Thoracic aorta (tissue), 2 donors: ENCODE results near the gene IL4R. TPM values are rescaled to one million over a fixed set of nuclear protein-coding genes. Genes with fewer than 3 reads are reported as not detected.

Source experiments
- ATAC-seq: fragments of 150-250 bp; one replicate; pipeline ENCODE4 v1.8.0; 2017; ENCODE audit warnings: low read depth; ENCODE audit not compliant: insufficient number of reproducible peaks, low FRiP score
- DNase-seq: peaks from one replicate; pipeline ENCODE4 v3.0.0-alpha.2; 2020; ENCODE audit warnings: low spot score
- H3K27ac ChIP-seq, 2 donors: fragments of 200-600 bp; sonication (generic); 1 replicate in 1 of 2; 2 replicates in 1 of 2; pipeline ENCODE4 v1.5.1; 2016; ENCODE audit warnings: mild to moderate bottlenecking in 2 of 2, moderate library complexity in 2 of 2
- H3K27me3 ChIP-seq: fragments of 200-600 bp; sonication (generic); replicated peaks from 2 replicates; pipeline ENCODE4 v1.6.0; 2016; ENCODE audit warnings: mild to moderate bottlenecking; ENCODE audit not compliant: insufficient read depth
- H3K36me3 ChIP-seq: fragments of 200-600 bp; sonication (generic); one replicate; pipeline ENCODE4 v1.5.1; 2016
- H3K4me1 ChIP-seq, 2 donors: fragments of 200-600 bp; sonication (generic); 1 replicate in 1 of 2; 2 replicates in 1 of 2; pipeline versions ENCODE4 v1.5.1 to v1.6.0; 2016; ENCODE audit warnings: low read depth in 2 of 2, mild to moderate bottlenecking in 1 of 2; ENCODE audit not compliant: control insufficient read depth in 1 of 2
- H3K4me3 ChIP-seq: fragments of 200-600 bp; sonication (generic); 2 replicates; pipeline ENCODE4 v1.5.1; 2016; ENCODE audit warnings: mild to moderate bottlenecking
- H3K9me3 ChIP-seq: fragments of 200-600 bp; sonication (generic); 2 replicates; pipeline ENCODE4 v1.5.1; 2016
- total RNA-seq, 2 donors: library from RNA; depleted of rRNA; stranded (reverse); fragments of >200 nt; gene quantifications; one replicate each; pipeline versions ENCODE4 v1.1.0 to v1.2.3, GENCODE V29; 2016
- TF ChIP-seq, protein P1 (sequence below): fragments of 200-600 bp; sonication (generic); IDR thresholded peaks from one replicate; pipeline ENCODE4 v1.5.1; 2019; ENCODE audit warnings: antibody characterized with exemption

IL4R gene
- total RNA-seq, 2 donors from 2014 or later: 46.2 to 148 TPM

DNA sequence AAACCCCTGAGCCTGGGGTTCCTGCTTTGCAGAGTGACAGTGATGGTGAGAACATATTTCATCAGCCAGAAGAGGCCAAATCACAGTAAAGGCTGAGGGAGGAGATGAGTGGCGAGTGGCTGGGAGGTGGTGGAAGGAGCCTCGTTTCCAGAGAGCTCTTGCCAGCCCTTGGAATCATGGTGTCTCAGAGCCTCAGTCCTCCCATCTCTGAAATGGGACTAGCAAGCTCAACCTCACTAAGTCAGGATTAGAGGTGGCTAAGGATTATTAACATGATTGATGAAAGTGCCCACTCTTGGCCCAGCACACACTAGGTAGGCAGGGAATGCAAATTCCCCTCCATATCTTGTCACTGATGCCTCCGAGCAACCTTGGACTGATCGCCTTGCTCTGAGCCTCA, 43.0 kb downstream of the IL4R start:
- H3K27me3 ChIP-seq: no peaks in the 10 kb centered on the region
- no peaks in the 10 kb centered on the region for H3K4me1 ChIP-seq
- ATAC-seq: no peak
- no peak overlapping the region for H3K27ac ChIP-seq
- H3K36me3 ChIP-seq: peaks cover 55% of the 10 kb centered on the region
- H3K9me3 ChIP-seq: no peaks in the 10 kb centered on the region
- no peak overlapping the region for H3K4me3 ChIP-seq
- TF ChIP-seq, protein P1, sequence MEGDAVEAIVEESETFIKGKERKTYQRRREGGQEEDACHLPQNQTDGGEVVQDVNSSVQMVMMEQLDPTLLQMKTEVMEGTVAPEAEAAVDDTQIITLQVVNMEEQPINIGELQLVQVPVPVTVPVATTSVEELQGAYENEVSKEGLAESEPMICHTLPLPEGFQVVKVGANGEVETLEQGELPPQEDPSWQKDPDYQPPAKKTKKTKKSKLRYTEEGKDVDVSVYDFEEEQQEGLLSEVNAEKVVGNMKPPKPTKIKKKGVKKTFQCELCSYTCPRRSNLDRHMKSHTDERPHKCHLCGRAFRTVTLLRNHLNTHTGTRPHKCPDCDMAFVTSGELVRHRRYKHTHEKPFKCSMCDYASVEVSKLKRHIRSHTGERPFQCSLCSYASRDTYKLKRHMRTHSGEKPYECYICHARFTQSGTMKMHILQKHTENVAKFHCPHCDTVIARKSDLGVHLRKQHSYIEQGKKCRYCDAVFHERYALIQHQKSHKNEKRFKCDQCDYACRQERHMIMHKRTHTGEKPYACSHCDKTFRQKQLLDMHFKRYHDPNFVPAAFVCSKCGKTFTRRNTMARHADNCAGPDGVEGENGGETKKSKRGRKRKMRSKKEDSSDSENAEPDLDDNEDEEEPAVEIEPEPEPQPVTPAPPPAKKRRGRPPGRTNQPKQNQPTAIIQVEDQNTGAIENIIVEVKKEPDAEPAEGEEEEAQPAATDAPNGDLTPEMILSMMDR: no peak
- DNase-seq: no peak

DNA sequence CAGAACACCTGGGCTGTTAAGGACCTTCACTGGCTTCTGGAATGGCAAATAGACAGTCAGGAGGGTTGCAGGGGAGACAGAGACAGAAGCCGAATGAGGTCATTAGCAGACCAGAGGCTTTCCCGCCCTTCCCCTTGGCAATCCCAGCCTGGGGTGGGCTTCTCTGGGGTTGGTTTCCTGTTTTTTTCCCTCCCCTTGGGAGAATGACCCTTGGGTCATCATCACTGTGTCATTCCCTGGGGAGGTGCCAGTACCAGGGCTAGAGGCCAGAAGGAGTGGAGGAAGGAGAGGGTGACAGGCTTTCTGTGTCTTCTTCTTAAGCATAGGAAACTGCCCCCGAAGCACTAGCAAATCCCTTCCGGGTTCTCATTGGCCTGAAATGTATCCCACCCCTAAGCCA, 45.3 kb downstream of the IL4R start:
- ATAC-seq (no peak), DNase-seq (no peak)
- TF ChIP-seq, protein P1: no peak
- H3K27me3 ChIP-seq: no peaks in the 10 kb centered on the region
- no peaks in the 10 kb centered on the region for H3K4me1 ChIP-seq
- no peak overlapping the region for H3K27ac ChIP-seq
- H3K36me3 ChIP-seq: peaks cover 57% of the 10 kb centered on the region
- no peaks in the 10 kb centered on the region for H3K9me3 ChIP-seq
- H3K4me3 ChIP-seq: no peak overlapping the region

DNA sequence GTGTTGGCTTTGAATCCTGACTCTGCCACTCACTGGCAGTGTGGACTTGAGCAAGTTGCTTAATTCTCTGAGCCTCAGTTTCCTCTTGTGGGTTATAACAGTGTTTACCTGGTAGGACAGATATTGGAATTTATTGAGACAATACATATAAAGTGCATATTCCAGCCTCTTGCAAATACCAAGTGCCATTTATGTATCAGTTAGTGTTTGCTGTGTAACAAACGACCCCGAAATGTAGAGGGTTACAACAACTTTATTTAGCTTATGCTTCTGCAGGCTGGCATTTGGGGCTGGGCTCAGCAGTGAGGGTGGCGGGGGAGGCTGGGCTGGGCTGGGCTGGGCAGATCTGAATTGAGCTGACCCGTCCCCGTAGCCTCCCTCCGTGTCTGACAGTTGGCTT, 45.8 kb downstream of the IL4R start:
- no peak for DNase-seq
- TF ChIP-seq, protein P1: no peak
- no peak overlapping the region for H3K4me3 ChIP-seq
- H3K27me3 ChIP-seq: no peaks in the 10 kb centered on the region
- H3K27ac ChIP-seq: no peak overlapping the region
- ATAC-seq: no peak
- H3K4me1 ChIP-seq: no peaks in the 10 kb centered on the region
- H3K9me3 ChIP-seq: no peaks in the 10 kb centered on the region
- H3K36me3 ChIP-seq: peaks cover 51% of the 10 kb centered on the region

DNA sequence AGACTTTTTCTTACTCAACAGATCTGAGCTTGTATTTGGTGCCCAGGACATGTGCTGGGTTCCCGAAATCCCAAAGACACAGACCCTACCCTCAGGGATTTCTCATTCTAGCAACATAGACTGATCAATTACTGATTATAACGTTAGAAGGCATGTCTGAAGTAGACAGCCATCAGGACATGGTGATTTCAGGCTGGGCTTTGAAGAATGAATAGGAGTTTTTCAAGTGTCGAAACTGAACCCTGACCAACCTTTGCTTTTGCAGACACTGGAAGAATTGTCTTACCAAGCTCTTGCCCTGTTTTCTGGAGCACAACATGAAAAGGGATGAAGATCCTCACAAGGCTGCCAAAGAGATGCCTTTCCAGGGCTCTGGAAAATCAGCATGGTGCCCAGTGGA, 48.2 kb downstream of the IL4R start:
- Histone ChIP-seq H3K4me3 (no peak overlapping the region), H3K4me1 (peaks cover 0 to under 1% of the 10 kb centered on the region in 2 donors), H3K27me3 (no peaks in the 10 kb centered on the region), H3K9me3 (no peaks in the 10 kb centered on the region), H3K27ac (no peak overlapping the region), H3K36me3 (peaks cover 40% of the 10 kb centered on the region)
- no peak for ATAC-seq
- TF ChIP-seq, protein P1: no peak
- DNase-seq: no peak

DNA sequence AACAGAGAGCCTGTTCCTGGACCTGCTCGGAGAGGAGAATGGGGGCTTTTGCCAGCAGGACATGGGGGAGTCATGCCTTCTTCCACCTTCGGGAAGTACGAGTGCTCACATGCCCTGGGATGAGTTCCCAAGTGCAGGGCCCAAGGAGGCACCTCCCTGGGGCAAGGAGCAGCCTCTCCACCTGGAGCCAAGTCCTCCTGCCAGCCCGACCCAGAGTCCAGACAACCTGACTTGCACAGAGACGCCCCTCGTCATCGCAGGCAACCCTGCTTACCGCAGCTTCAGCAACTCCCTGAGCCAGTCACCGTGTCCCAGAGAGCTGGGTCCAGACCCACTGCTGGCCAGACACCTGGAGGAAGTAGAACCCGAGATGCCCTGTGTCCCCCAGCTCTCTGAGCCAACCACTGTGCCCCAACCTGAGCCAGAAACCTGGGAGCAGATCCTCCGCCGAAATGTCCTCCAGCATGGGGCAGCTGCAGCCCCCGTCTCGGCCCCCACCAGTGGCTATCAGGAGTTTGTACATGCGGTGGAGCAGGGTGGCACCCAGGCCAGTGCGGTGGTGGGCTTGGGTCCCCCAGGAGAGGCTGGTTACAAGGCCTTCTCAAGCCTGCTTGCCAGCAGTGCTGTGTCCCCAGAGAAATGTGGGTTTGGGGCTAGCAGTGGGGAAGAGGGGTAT, 48.9 kb downstream of the IL4R start:
- DNase-seq: no peak
- Histone ChIP-seq H3K36me3 (peaks cover 37% of the 10 kb centered on the region), H3K4me3 (no peak overlapping the region), H3K27me3 (no peaks in the 10 kb centered on the region), H3K9me3 (no peaks in the 10 kb centered on the region), H3K4me1 (peaks cover 2 to 4% of the 10 kb centered on the region in 2 donors), H3K27ac (no peak overlapping the region)
- ATAC-seq: no peak
- TF ChIP-seq, protein P1: no peak
